Measurements from ENCODE around the gene TCF7L1.
"Not testable (repeated sequence)": the region's sequence is repeated elsewhere in the genome, so short reads cannot be mapped to it uniquely, and the experiment has no call there.

TCF7L1 gene

GRCh38 chr2:85302121-85302520 is 168.9 kb downstream of the TCF7L1 start:
- no peak for DNase-seq

- no peak for DNase-seq
These were observed 170.8 kb downstream of the TCF7L1 start for GRCh38 chr2:85303780-85304531.

DNA sequence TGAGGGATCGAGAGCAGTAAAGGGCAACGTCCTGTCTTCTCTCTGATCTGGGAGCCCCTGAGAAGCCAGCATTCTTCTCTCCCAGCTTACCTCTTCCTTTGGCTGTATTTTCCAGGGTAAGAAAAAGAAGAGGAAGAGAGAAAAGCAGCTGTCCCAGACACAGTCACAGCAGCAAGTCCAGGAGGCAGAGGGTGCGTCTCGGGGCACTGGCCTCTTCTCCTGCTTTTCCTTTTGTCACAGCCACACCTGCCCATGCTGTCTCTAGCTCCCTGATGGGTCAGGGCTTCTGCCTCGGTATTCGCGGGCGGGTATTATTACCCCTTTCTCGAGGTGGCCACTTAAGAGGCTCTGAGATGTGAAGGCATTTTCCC is 174.3 kb downstream of the TCF7L1 start:
- no peak for DNase-seq

- DNase-seq: no peak
These were observed 175.0 kb downstream of the TCF7L1 start for GRCh38 chr2:85308201-85308600.

- no peak for DNase-seq
These were observed 175.8 kb downstream of the TCF7L1 start for GRCh38 chr2:85308896-85309555.

- no peak for DNase-seq
These were observed 176.6 kb downstream of the TCF7L1 start for GRCh38 chr2:85309699-85310321.

- no peak for DNase-seq
These were observed 177.1 kb downstream of the TCF7L1 start for GRCh38 chr2:85310330-85310729.

DNA sequence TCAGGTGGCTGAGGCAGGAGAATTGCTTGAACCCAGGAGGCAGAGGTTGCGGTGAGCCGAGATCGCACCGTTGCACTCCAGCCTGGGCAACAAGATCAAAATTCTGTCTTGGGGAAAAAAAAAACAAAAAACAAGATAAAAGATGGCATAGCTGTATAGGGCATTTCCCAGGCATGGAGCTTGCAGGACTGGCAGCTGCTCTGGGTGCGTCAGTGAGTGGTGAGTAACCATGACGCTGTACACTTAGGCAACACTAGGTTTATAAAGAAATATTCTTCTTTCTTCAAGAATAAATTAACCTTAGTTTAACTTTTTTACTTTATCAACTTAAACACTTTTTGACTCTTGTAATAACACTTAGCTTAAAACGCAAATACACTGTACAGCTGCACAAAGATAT is 179.2 kb downstream of the TCF7L1 start:
- DNase-seq: no peak

DNA sequence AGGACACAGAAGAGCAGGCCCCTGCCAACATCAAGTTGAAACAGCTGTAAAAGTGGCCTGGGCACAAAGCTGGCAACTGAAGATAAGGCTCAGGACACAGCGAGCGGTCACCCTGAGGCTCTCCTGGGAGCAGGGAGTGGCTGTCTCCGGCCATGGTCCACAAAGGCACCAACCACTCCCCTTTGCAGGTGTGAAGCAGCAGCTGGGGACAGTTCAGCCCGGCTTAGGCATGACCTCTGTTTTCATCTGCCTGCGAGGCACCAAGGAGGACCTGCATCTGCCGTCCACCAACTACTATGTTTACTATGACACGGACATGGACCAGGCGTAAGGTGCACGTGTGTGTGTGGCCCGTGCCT is 181.7 kb downstream of the TCF7L1 start:
- no peak for DNase-seq

GRCh38 chr2:85315921-85316320 is 182.7 kb downstream of the TCF7L1 start:
- not testable (repeated sequence) for DNase-seq

DNA sequence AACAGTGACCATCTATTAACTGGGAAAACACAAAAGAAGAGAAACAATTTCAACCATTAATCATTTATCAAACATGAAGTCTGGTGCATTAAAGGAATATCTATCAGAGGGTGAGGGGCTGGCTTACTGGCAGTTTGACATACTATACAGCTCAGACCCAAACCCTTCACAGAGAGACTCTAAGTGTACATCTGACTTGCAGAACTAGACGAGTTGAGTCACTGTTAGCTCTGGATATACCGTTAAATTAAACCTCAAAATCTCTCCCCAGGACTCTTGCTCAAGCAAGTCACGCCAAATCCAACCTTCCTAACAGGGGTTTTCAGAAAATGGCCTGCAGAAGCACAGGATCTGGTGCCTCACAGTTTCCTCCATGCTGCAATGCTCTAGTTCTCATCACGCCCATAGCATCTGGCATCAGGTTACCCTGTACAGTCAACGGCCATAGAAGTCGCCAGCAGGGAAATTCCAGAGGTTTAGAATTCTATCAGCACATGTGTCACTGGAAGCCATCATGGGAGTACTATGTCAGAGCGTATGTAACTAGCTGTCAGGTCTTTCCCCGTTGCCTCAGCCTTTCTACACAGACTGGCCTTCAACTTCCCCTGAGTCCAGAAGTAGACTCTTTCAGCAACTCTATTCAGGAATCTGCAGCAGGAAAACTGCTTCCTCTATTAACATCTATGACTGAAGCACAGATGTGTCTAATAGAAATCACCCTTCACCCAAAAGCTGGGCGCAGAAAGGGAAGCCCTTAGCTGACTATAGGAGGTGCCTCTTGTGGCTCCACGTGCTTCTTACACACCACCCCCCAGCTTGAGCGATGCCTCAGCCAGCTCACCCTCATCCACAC is 185.3 kb downstream of the TCF7L1 start:
- peak; percentile 43 for DNase-seq

- no peak for DNase-seq
These were observed 186.6 kb downstream of the TCF7L1 start for GRCh38 chr2:85319796-85320195.

- no peak for DNase-seq
These were observed 190.3 kb downstream of the TCF7L1 start for GRCh38 chr2:85323351-85323987.

DNA sequence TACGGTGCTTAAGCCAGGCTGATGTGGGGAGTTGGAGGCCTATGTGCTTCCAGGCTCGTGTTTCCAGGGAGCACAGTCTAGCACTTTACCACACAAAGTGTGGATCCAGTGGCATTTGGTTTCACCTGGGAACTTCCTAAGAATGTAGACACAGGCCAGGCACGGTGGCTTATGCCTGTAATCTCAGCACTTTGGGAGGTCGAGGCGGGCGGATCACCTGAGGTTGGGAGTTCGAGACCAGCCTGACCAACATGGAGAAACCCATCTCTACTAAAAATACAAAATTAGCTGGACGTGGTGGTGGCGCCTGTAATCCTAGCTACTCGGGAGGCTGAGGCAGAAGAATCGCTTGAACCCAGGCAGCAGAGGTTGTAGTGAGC is 190.8 kb downstream of the TCF7L1 start:
- not testable (repeated sequence) for DNase-seq

GRCh38 chr2:85324639-85325465 is 191.7 kb downstream of the TCF7L1 start:
- no peak for DNase-seq

- DNase-seq: no peak
These were observed 192.2 kb downstream of the TCF7L1 start for GRCh38 chr2:85325466-85325811.

- DNase-seq: peak; percentile 83
These were observed 193.4 kb downstream of the TCF7L1 start for GRCh38 chr2:85326406-85327159.

DNA sequence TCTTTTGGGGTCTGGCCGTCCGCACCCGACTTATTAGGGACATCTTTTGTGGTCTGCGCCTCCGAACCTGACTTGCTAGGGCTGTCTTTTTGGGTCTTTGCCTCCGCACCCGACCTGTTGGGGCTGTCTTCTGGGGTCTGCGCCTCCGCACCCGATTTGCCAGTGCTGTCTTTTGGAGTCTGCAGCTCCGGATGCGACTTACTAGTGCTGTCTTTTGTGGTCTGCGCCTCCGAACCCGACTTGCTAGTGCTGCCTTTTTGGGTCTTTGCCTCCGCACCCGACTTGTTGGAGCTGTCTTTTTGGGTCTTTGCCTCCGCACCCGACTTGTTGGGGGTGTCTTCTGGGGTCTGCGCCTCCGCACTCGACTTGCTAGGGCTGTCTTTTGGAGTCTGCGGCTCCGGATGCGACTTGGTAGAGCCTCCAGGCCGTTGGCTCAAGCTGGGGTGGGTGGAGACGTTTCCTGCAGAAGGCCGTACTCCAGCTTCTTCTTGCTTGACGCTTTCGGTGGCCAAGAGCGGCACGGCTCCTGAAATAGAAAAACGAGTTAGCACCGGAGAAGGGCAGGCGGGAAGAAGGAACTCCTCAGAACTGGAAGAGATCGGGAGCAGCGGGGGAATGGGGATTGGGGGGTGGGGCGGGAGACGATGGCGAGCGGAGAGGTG is 194.1 kb downstream of the TCF7L1 start:
- DNase-seq: peak; percentile 66

DNA sequence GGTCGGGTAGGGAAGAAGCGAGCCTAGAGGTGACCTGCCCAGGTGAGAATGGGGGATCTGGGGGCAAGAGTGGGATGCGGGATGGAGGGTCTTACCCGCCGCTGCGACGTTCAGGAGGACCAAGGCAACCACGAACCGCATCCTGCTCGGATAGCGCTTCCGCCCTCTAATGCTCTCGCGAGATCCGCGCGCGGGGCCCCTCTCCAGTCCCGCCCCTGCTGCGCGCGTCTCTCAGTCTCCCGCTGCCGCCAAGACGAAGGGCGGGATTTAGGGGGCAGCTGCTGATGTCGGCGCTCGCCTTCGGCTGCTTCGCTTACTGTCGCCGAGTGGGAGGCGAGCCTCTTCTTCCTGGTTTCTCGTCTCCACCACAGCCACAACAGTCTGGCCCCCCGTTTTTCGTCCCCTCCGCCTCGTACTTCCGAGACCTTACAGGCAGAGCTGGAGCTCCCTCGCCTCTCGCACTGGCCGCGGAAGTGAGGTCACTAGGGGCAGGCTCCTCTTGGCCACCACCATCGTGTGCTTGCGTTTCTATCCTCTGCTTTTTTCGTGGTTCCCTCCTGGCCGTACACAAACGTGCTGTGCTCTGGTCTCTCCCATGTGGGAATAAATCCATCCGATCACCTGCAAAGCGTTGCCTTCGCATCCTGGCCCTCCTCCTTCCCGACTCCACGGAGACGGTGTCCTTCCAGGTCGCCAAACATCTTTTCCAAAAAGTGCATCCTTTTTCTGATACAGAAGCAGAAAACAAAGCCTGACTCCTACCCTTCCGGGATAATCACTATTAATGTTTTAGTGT is 194.8 kb downstream of the TCF7L1 start, which contains the start of gene TGOLN2:
TGOLN2 (minus strand) TSS at position 168 of the 796 bp plus-strand sequence; CDS start at position 141, 27 bp downstream.
- peak; percentile 94 for DNase-seq

Data from activated CD4-positive, alpha-beta T cell treated with anti-CD3 and anti-CD28 coated beads, Interleukin-2, amount 50 U/mL, for 16 hours (primary cell).